GM19395 (cell line): ENCODE results near the gene DLGAP4.

Experiments
- ATAC-seq: cut with Tn5 transposase; IDR thresholded peaks from one replicate; pipeline ENCODE4 v1.9.1; 2021; ENCODE audit warnings: mild to moderate bottlenecking, moderate library complexity; ENCODE audit not compliant: unreplicated experiment

Gene DLGAP4

DNA sequence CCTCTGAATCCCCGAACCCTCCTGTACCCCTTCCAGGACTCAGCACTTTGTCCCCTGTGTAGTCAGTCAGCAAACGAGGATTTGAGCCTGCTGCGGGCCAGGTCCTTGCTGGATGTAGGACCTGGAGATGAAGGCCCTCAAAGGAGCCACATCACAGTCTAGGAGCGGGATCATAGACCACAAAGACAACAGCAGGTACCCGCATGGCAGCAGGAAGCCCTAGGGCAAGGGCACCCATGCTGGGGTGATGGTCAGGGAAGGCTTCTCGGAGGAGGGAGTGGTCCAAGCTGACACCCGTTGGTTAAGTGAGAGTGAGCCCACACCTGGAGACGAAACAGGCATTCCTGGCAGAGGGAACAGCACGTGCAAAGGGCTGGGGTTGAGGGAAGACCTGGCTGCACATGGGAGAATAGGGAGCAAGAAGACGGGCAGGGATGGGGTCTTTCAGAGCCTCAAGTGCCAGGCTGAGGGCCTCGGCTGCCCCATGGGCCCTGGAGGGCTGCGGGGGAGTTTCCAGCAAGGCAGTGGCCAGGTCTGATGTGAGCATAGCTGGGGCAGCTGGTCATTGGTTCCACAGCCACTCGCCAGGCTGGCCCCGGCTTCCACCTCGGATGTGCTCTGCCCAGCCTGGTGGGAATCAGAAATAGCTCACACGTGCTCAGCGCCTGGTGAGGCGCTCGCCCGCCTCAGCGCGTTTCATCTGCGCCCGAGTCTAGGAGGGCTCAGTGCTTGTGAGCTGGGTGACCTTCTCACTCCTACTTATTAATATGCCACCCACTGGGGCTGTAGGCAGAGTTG is 15.0 kb downstream of the DLGAP4 start:
- no peak for ATAC-seq

GRCh38 chr20:36322131-36322530 is 16.0 kb downstream of the DLGAP4 start:
- no peak for ATAC-seq

GRCh38 chr20:36330091-36330490 is 24.0 kb downstream of the DLGAP4 start:
- no peak for ATAC-seq

DNA sequence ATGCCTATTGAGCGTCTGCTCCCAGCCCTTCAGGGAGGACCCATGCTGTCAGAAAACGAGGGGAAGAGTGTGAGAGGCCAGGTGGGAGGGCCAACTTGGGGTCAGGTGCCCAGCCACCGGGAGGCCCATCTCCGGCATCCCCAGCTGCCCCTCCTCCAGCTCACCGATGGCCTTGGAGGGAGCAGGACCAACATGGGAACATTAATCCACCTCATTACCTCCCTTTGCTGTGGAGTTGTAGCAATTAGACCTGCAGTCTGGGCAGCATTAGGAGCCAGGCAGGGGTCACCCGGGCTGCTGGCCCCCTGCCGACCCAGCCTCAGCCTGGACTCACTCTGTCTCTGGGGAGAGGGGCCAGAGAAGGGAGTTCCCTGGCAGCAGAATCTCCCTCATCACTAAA is 25.1 kb downstream of the DLGAP4 start:
- no peak for ATAC-seq

- ATAC-seq: no peak
Measured at GRCh38 chr20:36333841-36334240, 27.7 kb downstream of the DLGAP4 start.

DNA sequence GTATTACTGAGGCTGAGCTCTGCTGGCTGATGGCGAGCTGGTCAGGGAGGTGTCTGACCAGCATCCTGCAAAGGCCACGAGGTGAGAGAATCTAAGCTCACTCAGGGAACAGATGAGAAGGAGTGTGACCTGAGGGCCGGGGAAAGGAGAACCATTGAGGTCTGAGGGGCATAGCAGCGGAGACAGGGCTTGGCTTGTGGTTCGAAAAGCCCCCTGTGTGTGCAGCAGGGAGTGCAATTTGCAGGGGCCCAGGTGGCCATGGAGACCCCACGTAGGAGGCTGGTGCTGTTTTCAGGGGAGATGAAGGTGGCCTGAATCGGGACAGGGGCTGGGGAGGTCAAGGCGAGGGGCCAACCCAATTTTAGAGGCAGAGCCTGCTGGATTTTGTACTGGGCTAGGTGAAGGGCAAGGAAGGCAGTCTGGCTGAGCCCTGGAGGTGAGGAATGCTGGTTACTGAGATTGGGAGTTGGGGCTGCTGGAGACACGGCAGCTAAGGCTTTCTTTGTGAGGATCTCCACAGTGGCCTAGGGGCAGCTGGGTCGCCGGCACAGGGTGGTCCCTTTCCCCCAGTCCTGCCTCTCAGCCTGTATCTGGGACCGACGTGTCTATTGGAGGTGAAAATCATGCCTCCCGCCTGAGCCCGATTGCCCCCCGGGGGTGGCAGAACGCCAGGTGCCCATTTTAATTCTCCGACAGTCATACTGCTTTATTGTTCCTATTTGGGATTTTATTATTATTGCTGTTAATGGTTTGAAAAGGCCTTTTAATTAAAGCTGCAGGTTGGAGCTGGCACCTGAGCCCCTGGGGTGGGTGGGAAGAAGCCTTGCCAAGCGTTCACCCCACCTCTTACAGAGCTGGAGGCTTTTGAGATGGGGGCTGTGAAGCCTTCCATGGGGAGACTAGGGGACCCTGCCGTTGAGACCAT is 28.4 kb downstream of the DLGAP4 start:
- ATAC-seq: no peak

DNA sequence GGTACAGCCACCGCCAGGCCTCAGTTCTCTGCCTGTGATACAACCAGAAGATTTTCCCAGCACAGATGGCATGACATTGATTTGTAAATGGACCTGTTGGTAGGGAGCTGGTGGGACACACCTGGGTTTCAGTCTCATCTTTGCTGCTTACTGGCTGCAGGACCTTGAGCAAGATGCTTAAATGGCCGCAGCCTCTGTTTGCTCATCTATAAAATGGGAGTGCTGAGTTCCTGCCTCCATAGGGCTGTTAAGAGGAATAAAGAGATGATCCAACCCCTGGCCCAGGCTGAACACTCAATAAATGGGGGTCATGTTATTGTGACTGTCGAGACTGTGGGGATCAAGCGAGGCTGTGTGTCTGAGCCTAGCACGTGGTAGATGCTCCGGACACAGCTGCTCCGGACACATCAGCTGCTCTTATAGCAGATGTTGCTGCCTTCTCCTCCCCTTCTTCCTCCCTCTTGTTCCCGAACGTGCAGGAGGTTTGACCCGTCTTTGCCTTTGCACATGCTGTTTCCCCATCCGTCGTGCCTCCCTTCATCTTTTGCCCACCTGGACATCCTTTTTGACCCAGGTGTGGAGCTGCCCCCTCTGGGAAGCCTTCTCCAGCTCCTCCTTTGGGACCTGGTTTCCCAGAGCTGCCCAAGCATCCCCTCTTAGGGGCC is 29.2 kb downstream of the DLGAP4 start:
- ATAC-seq: no peak

GRCh38 chr20:36336204-36336603 is 30.1 kb downstream of the DLGAP4 start:
- ATAC-seq: no peak

DNA sequence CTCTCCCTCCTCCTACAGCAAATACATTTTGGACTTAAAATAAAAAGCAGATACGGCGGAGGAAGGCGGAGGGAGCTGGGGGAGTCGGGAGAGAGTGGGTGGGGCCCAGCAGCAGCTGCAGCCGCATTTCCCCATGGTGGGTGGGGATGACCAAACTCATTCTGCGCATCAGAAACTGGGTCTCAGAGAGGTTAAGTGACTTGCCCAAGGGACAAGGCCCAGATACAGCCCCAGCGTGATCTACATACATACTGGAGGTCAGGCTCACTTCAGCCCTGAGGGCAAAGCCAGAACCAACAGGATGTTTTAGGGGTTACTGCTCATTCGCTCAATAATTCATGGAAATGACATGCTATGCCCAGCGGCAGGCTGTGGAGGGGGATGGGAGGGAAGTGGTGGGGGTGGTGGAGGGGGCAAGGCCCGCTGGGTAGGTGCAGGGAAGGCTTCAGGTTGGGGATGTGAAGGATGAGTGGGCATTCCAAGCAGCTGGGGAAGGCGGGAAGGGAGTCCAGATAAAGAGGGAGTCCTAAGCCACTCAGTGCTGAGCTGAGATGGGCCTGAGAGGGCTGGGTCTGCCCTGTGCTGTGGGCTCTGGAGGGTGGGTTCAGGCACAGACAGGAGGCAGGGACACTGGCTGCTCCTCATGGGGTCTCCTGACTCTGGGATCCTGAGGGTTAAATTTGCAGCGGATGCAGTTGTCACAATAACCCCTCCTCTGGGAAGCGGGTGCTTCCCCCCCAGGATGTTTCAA is 31.0 kb downstream of the DLGAP4 start:
- no peak for ATAC-seq

DNA sequence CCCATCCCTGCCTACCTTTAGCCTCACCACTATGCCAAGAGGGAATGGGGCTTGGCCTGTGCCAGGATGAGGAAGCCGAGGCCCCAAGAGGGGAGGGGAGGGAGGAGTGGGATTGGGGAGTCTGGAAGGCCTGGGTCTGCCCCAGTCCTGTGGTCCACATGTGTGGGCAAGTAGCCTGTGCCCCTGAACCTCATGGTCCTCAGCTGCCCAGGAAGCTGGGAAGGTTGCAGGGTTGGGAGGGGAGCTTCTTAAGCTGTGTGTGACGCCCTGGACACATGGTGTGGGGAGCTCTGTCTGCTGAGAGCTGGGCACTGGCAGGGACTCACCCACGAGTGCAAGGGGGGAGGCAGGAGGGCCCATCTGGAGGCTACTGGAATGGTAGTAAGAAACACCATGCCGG is 31.7 kb downstream of the DLGAP4 start:
- no peak for ATAC-seq

DNA sequence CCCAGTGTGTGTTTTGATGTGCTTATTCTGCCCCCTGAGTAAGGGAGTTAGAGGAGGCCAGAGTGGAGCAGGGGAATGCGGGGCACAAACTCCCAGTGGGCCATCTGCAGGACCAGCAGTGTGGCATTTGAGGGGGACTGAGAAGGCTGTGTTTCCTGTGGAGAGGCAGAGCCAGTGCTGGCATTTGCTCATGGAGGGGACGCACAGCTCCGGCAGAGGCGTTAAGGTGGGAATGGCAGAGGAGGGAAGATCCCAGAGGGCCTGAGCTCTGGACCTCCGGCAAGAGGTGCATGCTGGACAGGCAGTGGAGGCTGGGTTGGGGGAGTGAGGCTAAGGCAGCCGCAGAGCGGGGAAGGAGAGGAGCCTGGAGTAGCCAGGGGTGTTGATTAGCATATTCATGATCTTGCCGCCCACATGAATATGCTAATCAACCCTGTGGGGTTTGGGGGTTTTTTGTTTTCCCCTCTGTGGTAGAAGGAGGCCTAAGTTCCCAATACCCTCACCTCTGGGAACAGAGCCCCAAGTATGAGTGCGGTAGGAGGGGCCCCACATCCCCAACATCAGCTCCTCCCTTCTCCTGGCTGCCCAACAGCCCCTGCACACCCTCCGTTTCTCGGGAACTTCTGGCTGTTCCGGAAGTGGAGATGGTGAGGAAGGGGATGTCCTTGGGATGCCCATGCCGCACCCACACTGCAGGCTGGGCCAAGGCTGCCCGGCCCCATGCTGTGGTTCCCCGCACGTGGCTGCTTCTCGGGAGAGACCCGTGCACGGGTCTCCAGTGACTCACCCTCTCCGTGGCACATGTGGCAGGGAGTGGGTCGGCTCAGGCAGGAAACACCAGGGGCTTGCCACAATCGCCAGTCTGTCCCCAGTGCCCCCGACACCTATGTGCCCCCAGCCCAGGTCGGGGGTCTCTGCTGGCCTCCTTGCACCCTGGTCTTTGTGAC is 33.8 kb downstream of the DLGAP4 start:
- no peak for ATAC-seq

DNA sequence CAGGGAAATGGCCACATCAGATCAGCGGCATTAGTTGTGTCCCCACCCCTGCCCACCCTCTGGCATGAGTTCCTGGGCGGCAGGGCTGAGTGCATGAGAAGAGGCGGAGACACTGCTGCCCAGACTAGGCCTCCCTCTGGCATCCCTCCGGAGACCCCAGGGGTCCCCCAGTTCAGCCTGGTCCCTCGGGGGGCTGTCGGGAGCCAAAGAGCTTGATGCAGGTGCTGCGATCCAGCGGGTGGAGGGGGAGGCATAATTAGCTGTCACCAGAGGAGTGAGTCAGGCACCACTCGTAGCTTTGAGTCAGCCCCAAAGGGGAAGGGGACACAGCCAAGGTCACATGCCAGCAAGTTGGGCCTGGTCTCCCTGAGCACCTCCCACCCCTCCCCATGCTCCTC is 34.5 kb downstream of the DLGAP4 start:
- ATAC-seq: no peak

DNA sequence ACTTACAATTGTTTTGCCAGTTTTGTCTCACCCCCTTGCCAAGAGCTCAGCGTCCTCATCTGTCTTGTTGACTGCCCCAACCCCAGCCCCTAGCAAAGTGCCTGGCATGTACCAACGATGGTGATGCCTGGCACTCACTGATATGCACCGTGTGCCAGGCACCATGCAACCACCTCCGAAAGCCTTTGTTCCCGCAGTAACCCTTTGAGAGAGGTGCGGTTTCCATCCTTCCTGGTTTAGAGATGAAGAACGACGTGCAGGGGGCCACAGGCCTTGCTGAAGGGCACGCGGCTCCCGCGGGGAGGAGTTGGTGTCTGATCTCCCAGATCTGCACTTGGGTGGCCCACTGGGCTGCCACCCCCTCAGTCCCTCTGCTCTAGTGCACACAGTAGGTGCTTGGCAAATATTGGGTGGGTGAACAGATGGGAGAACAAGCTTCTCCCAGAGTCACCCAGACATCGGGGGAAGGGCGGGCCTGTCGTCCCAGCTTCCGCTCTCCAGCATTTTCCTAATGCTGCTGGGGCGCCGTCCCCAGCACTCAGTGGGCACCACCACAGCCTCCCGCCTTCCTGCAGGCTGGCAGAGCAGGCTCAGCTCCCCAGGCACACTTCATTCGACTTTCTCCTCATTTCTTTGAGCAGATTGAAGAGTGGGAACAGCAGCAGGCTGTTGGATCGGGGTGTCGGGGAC is 35.3 kb downstream of the DLGAP4 start:
- no peak for ATAC-seq

DNA sequence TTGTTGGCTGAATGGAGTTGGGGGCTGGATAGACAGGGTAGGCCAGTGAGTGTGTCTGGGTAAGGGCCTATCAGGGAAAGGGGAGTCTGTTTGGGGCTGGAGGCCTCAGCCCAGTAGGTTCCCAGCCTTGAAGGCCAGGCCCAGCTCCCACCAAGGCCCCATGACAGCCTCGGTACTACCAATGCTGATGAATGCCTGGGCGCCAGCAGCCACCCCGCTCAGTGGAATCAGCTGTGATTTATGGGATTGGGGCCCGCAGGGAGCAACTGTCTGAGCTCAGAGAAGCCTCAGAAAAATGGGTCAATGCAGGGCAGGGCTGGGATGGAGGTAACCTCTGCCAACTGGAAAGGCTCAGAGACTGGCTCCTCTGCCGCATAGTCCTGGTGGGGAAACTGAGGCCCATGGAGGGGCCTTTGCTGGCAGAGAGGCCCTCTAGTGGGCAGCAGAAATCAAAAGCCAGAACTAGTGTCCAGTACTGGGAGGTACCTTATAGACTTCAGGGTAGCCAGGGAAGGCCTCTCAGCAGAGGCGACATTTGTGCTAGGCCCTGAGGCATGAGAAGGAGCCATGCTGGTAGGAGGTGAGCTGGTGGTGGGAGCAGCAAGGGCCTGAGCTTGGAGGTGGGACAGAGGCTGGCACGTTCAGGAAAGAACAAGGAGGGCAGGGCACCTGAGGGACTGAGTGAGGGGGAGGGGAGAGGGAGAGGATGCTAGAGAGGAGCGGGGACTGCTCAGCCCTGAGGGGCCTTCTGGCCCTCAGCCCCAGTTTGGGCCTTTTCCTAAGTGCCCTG is 36.4 kb downstream of the DLGAP4 start:
- ATAC-seq: no peak

GRCh38 chr20:36343641-36344040 is 37.5 kb downstream of the DLGAP4 start:
- ATAC-seq: no peak

- no peak for ATAC-seq
Measured at GRCh38 chr20:36344517-36345132, 38.5 kb downstream of the DLGAP4 start.

DNA sequence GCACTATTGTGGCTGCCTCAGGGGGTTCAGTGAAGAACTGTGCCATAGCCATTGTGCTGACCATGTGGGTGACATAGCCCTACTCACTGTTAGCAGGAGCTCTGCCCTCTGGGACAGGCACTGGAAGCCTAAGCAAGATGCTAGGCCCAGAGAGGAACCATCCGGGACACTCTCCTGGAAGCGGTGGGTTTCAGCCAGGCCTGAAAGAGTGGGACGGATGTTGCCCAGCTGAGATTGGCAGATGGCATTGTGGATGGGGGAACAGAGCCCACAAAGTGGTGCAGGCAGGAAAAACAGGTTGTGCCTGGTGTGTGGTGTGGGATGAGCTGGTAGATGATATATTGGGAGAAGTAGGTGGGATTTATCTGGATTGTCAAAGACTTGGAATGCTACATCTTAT is 40.1 kb downstream of the DLGAP4 start:
- ATAC-seq: no peak
